CD4-positive, alpha-beta T cell treated with Interleukin-6 for 4 hours (primary cell): Measurements from ENCODE around the gene COL4A4.

Experiments
- DNase-seq: peaks from one replicate; pipeline ENCODE4 v3.0.0-alpha.2; 2020; ENCODE audit warnings: mixed read lengths

COL4A4 gene

DNA sequence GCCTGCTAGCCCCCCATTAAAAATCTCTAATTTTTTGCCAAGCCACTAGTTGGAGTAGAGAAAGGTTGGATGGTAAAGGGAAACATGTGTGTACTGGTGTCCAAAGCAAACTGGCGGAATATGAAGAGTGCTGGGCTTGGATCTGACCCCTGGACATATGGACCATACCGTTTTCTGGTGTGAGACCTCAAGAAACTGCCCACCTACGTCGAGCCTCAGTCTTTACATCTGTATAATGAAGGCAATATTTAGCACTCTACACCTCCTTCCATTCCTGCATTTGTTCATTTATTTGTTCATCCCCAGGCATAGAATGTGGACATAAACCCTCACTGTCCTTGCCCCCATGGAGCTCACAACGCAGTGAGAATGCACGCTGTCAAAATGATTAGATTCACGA, 185.7 kb downstream of the COL4A4 start:
- no peak for DNase-seq

DNA sequence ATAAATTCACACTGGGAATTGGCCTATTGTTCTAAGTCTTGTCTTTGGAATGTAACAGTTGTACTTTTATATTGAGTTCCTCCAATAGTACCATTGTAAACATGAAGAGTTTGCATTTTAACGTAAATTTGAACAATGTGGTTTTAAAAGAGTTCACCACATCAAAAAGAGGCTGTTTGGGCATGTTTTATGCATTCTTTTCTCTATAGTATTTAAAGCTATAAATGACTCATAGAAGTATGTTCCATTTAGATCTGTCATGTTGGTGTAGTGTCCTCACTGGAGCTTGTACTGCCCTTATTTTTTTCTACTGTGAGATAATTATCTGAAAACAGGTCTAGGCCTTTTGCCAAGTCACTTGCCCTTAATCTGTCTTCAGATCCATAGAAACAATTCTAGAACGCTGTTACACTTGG, 186.2 kb downstream of the COL4A4 start:
- DNase-seq: no peak

DNA sequence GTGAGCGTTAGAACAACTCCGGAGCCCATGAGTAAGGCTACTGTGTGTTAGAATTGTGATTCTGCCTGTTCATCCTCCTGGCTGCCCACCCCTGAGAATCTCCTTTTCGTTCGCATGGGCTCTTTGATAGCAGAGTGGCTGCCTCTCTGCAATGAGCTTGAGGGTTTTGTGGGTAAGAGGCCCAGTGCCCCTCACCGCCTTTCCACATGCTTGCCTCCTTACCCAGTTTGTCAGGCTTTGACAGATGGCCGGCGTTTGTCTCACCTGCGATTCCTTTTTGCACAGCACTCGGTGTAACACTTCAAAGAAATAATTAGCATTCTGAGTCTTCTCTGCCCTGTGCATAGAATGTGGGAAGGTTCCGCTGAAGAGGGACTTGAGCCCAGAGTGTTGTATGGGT, 190.2 kb downstream of the COL4A4 start:
- no peak for DNase-seq

DNA sequence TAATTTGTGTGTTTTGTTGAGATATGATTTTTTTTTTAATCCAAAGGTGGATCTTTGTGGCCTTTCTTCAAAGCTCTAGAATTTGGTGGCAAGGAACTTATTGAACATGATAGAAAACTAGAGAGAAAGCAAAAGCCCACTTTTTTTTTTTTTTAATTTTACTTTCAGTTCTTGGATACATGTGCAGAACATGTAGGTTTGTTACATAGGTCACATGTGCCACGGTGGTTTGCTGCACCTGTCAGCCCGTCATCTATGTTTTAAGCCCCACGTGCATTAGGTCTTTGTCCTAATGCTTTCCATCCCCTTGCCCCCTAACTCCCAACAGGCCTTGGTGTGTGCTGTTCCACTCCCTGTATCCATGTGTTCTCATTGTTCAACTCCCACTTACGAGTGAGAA, 192.2 kb downstream of the COL4A4 start:
- no peak for DNase-seq

DNA sequence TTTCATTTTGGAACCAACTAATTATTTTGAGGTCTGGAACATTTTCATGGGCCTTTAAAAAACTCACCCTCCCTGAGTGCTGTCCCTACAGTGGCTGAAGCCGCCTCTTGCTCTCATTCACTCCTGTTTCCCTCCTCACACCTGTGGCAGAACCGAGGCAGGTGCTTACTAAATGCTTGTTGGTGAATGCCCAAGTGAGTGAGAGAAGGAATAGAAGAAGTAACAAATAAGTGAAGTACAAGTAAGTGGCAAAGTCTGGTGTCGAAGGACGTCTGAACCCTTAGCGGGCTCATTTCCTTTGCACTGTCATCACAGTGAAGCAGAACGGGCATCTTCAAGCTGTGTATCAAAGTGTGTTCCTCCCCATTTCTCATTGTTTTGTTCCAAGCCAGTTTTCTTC, 192.9 kb downstream of the COL4A4 start:
- no peak for DNase-seq

DNA sequence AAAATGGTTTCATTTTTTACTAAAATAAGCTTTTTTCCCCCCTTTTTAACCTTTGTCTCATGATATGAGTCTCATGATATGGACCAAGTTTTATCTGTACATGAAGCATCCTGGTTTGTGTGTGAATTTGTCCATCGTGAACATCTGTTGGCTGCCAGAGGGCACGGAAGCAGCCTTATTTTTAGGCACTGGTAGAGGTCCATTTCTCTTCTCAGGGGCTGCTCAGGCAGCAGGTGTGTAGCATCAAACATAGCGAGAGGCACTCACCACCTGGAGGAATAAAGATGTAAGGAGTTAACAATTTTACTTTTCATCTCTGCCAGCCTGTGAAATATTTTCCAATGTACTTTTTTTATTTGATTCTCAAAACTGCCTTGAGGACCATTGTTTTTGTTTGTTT, 193.6 kb downstream of the COL4A4 start:
- no peak for DNase-seq

DNA sequence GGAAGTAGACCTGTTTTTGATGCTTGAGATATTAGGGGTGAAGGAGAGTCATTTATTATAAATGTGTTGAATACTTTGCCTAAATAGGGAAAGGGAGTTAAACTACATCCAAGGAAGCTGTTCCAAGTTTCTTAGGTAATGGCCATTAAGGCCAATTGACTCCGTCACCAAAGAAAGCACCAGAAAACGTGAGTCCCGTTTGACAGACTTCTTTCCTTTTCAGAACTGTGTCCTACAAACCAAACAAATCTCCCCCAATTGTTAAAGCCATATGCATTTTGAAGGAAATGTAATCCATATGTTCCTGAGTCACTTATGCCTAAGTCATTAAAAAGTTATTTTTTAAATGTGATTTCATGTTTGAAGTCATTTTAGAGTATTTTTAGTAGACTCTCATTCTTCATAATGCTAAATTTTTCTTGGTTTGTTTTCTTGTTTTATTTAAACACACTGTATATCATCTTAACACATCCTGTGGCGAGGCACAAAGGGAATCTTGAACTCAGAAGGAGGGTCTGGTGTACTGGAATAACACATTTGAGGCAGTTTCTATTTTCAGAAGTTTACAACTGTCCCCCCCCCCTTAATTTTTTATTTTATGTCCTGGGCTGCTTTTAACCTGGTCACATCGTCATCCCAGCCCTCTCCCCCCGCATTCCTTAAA, 194.5 kb downstream of the COL4A4 start:
- DNase-seq: no peak

DNA sequence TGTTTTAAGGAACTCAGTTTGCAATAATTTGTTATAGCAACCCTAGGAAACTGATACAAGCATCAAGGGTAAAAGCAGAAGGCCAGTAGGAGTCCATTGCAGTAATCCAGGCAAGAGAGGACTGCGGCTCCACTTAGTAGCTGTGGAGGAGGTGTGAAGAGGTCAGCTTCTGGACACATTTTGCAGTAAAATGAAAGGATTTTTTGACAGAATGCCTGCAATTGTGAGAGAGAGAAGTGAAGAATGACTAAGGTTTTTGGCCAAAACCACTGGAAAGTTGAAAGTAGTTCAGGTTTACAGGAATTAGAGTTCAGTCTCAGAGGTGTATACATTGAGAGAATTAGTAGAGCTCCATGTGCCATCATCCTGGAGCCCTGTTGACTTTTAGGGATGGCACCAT, 198.6 kb downstream of the COL4A4 start:
- no peak for DNase-seq

DNA sequence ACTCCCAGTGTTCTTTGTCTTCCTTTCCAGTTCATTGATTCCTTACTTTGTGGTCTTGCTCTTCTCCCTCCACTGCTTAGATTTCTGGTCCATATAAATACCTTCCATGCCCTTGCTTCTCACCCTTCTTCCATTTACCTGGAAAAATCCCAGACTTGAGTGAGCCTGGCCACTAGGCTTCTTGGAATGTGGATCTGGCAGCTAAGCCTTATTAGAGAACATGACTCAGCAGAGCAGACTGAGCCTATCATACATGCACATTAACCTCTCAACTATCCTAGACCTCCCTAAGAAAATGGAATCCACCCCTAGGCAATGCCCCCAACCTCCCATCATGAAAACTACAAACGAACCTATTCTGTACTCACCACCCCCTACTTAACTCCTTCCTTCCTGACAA, 200.5 kb downstream of the COL4A4 start:
- DNase-seq: no peak

DNA sequence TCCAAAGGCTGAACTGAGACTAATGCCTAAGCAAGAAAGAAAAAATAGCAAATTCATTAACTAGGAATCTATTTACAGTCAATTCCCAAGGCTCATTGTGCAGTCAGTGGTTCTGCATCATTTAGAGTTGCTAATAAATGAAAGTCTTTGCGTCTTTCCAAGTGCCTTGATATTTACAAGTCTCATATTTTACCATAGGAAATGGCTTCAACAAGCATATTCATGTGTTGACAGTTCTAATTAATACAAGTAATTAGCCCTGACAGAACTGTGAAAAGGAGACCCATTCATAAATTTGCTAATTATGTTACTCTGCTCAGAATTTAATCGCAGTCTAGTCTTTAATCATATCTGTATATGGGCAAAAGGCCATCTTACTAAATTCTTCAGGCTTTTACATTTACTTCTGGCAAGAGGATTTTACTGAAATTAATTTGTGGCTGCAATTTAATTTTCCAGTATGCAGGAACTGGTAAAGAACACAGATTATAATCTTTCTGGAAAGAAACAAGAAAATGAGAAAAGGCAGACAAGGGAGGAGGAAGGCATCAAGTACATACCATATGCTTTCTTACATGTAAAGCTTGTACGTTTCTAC, 201.7 kb downstream of the COL4A4 start:
- no peak for DNase-seq

DNA sequence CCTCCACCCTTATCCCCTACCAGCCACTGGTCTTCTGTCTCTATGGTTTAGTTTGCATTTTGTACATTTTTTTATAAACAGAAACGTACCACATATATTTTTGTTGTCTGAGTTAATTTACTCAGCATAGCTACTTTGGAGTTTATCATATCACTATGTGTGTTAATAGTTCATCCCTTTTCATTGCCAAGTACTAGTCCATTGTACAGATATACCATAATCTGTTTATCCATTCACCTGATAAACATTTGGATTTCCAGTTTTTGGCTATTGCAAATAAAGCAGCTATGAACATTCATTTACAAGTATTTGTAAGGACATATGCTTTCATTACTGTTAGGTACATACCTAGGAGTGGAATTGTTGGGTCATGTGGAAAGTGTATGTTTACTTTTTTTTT, 204.6 kb downstream of the COL4A4 start:
- no peak for DNase-seq

DNA sequence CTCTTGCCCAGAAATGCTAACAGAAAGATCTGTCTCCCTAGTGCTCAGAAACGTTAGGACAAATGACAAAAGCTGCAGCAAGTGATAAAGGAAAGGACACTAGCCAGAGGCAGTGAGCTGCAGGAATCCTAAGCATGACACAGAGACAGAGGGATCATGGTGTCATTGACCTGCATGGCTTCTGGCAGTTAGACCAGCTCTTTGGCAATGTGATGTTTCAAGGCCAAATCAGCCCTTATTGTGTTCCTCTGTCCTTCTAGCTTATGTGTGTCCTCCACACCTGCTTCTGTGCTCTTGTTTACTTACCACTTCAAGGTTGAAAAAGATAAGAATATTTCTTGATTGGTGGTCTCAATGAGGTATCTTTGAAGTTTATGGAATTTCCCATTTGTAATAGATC, 207.3 kb downstream of the COL4A4 start:
- DNase-seq: no peak

DNA sequence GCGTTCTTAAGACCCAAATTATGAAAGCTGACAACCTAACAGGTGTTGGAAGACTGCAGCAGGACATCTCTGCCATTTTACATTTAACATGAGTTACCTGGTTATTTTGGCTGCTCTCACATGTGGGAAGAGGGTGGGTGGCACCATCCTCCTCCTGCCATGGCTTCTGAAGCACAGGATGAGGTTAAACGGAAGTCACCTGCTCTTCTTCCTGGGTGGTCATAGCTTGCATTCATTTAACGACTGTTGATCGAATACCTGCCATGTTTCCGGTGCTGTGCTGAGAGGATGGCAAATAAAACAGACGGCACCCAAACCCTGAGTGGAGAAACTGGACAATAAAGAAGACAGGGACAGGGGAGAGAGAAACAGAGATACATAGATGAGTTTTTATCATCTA, 210.2 kb downstream of the COL4A4 start:
- no peak for DNase-seq

DNA sequence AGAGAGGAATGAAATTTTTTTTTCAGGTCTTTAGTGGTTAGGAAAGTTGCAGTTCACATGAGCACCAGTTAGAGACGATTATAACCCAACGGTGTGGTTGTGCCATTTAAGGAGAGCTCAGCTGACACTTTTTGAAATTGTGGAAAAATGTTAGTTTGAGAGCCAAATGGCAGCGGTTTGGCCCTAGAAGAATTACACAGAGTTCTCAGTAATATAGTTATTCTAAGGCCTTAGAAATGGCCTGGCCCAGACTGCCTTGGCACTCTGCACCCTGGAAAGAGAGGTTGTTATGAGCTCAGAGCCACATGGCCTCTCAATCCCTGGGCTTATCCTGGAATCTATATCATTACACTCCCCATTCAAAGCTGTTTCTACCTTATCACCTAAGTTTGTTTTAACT, 210.8 kb downstream of the COL4A4 start:
- no peak for DNase-seq
